H9 (cell line): Measurements from ENCODE around the gene CLDN10. TPM values are rescaled to one million over a fixed set of nuclear protein-coding genes. Genes with fewer than 3 reads are reported as not detected.

Experiments
- DNase-seq: peaks from one replicate; pipeline ENCODE4 v3.0.0-alpha.2; 2017
- H2AFZ ChIP-seq: one replicate; pipeline ENCODE4 v1.6.1; 2013; ENCODE audit warnings: mild to moderate bottlenecking, low read length, control low read depth, moderate library complexity
- H2AK5ac ChIP-seq: 2 replicates; pipeline ENCODE4 v1.6.1; 2013; ENCODE audit warnings: low read length, control low read depth, mixed read lengths; ENCODE audit not compliant: insufficient read length
- H2BK120ac ChIP-seq: one replicate; pipeline ENCODE4 v1.6.1; 2013; ENCODE audit warnings: low read depth, mild to moderate bottlenecking, low read length, control low read depth, inconsistent platforms; ENCODE audit not compliant: poor library complexity, severe bottlenecking
- H2BK12ac ChIP-seq: 2 replicates; pipeline ENCODE4 v1.6.1; 2013; ENCODE audit warnings: low read length, control low read depth, mixed read lengths, low read depth; ENCODE audit not compliant: insufficient read length
- H2BK15ac ChIP-seq: 2 replicates; pipeline ENCODE4 v1.6.1; 2013; ENCODE audit warnings: low read depth, low read length, control low read depth
- H2BK20ac ChIP-seq: one replicate; pipeline ENCODE4 v1.6.1; 2013; ENCODE audit warnings: low read depth, mild to moderate bottlenecking, low read length, control low read depth, inconsistent platforms; ENCODE audit not compliant: poor library complexity, severe bottlenecking
- H2BK5ac ChIP-seq: 2 replicates; pipeline ENCODE4 v1.6.1; 2013; ENCODE audit warnings: low read length, control low read depth, mixed read lengths; ENCODE audit not compliant: insufficient read length
- H3K14ac ChIP-seq: 2 replicates; pipeline ENCODE4 v1.6.1; 2013; ENCODE audit warnings: low read length, control low read depth; ENCODE audit not compliant: insufficient read depth
- H3K18ac ChIP-seq: 2 replicates; pipeline ENCODE4 v1.6.1; 2013; ENCODE audit warnings: low read depth, mild to moderate bottlenecking, mixed read lengths, low read length, control low read depth; ENCODE audit not compliant: insufficient read length
- H3K23ac ChIP-seq: 2 replicates; pipeline ENCODE4 v1.6.1; 2013; ENCODE audit warnings: low read length, control low read depth, mixed read lengths, low read depth; ENCODE audit not compliant: insufficient read length
- H3K23me2 ChIP-seq: 2 replicates; pipeline ENCODE4 v1.6.1; 2013; ENCODE audit warnings: low read depth, mild to moderate bottlenecking, mixed read lengths, low read length, control low read depth; ENCODE audit not compliant: insufficient read length, poor library complexity, severe bottlenecking
- H3K27ac ChIP-seq: 2 replicates; pipeline ENCODE4 v1.5.1; 2013; ENCODE audit warnings: low read length, control low read depth, mixed read lengths, low read depth; ENCODE audit not compliant: insufficient read length
- H3K27me3 ChIP-seq: 2 replicates; pipeline ENCODE4 v1.6.1; 2013; ENCODE audit warnings: low read length, control low read depth, inconsistent platforms; ENCODE audit not compliant: insufficient read depth
- H3K4ac ChIP-seq: 2 replicates; pipeline ENCODE4 v1.6.1; 2013; ENCODE audit warnings: low read depth, mild to moderate bottlenecking, control low read depth, inconsistent platforms, low read length, moderate library complexity
- H3K4me1 ChIP-seq: 2 replicates; pipeline ENCODE4 v1.6.1; 2013; ENCODE audit warnings: low read length, control low read depth, inconsistent platforms; ENCODE audit not compliant: insufficient read depth
- H3K4me2 ChIP-seq: 2 replicates; pipeline ENCODE4 v1.6.1; 2013; ENCODE audit warnings: low read length, control low read depth, mixed read lengths; ENCODE audit not compliant: insufficient read length, insufficient read depth
- H3K56ac ChIP-seq: 2 replicates; pipeline ENCODE4 v1.6.1; 2013; ENCODE audit warnings: low read depth, mild to moderate bottlenecking, mixed read lengths, low read length, control low read depth; ENCODE audit not compliant: insufficient read length
- H3K79me1 ChIP-seq: 2 replicates; pipeline ENCODE4 v1.6.1; 2013; ENCODE audit warnings: low read depth, mild to moderate bottlenecking, moderate library complexity, low read length, control low read depth, inconsistent platforms; ENCODE audit not compliant: insufficient read depth, poor library complexity, severe bottlenecking
- H3K79me2 ChIP-seq: 2 replicates; pipeline ENCODE4 v1.6.1; 2013; ENCODE audit warnings: low read length, control low read depth, inconsistent platforms; ENCODE audit not compliant: insufficient read depth
- H3K9ac ChIP-seq: 2 replicates; pipeline ENCODE4 v1.6.1; 2013; ENCODE audit warnings: low read length, control low read depth, mixed read lengths; ENCODE audit not compliant: insufficient read length; ENCODE audit errors: extremely low read depth
- H3K9me3 ChIP-seq: one replicate; pipeline ENCODE4 v1.6.1; 2013; ENCODE audit warnings: low read depth, low read length, inconsistent platforms; ENCODE audit not compliant: control insufficient read depth
- H3T11ph ChIP-seq: one replicate; pipeline ENCODE4 v1.6.1; 2013; ENCODE audit warnings: mild to moderate bottlenecking, low read length, control low read depth, inconsistent platforms
- H4K20me1 ChIP-seq: one replicate; pipeline ENCODE4 v1.6.1; 2013; ENCODE audit not compliant: control insufficient read depth, insufficient read length, insufficient read depth
- H4K5ac ChIP-seq: 2 replicates; pipeline ENCODE4 v1.6.1; 2013; ENCODE audit warnings: low read depth, mild to moderate bottlenecking, mixed read lengths, low read length, control low read depth; ENCODE audit not compliant: insufficient read length
- H4K8ac ChIP-seq: replicated peaks from 2 replicates; pipeline ENCODE4 v1.6.1; 2013; ENCODE audit warnings: low read length, control low read depth, mixed read lengths, low read depth; ENCODE audit not compliant: insufficient read length
- H4K91ac ChIP-seq: 2 replicates; pipeline ENCODE4 v1.6.1; 2013; ENCODE audit warnings: low read depth, mild to moderate bottlenecking, moderate library complexity, mixed read lengths, low read length, control low read depth; ENCODE audit not compliant: insufficient read length
- H3K27ac Mint-ChIP-seq, 3 experiments: 2 replicates in 2 of 3; 3 replicates in 1 of 3; pipeline ENCODE4 v1.8.0; 2020 to 2021; ENCODE audit warnings: mixed read lengths in 3 of 3, mild to moderate bottlenecking in 1 of 3, moderate library complexity in 1 of 3
- H3K27me3 Mint-ChIP-seq: 2 replicates; pipeline ENCODE4 v1.8.0; 2021; ENCODE audit warnings: low read depth, mild to moderate bottlenecking, moderate library complexity, mixed read lengths
- H3K36me3 Mint-ChIP-seq, 3 experiments: 2 replicates in 2 of 3; 3 replicates in 1 of 3; pipeline ENCODE4 v1.8.0; 2020 to 2021; ENCODE audit warnings: low read depth in 3 of 3, mixed read lengths in 3 of 3; ENCODE audit not compliant: insufficient read depth in 1 of 3
- H3K4me1 Mint-ChIP-seq, 2 experiments: 2 replicates each; pipeline ENCODE4 v1.8.0; 2020; ENCODE audit warnings: mixed read lengths in 2 of 2
- H3K4me3 Mint-ChIP-seq, 2 experiments: 2 replicates in 1 of 2; 3 replicates in 1 of 2; pipeline ENCODE4 v1.8.0; 2020 to 2021; ENCODE audit warnings: mild to moderate bottlenecking in 2 of 2, mixed read lengths in 2 of 2, moderate library complexity in 1 of 2
- H3K9me3 Mint-ChIP-seq, 2 experiments: 2 replicates in 1 of 2; 3 replicates in 1 of 2; pipeline ENCODE4 v1.8.0; 2020; ENCODE audit warnings: mild to moderate bottlenecking in 2 of 2, mixed read lengths in 2 of 2, moderate library complexity in 1 of 2
- CTCF ChIP-seq: fragments of 200-600 bp; sonication (generic); conservative IDR thresholded peaks from 3 replicates; pipeline ENCODE4 v1.8.0; 2021; ENCODE audit warnings: antibody characterized with exemption, mild to moderate bottlenecking
- WGBS: extraction: QIAGEN DNeasy Blood & Tissue Kit; methylation state at CpG from one replicate; pipeline ENCODE4 v1.1.7; 2013; ENCODE audit warnings: missing lambda C conversion rate, low lambda C conversion rate, mixed read lengths; ENCODE audit not compliant: insufficient read length; ENCODE audit errors: extremely low coverage; 5-methylcytosine and 5-hydroxymethylcytosine counted together
- total RNA-seq: library from RNA; stranded (reverse); gene quantifications from 2 replicates; pipeline ENCODE4 v1.2.1, GENCODE V29; 2021

Gene CLDN10
- total RNA-seq, 1 experiment from 2014 or later: 20.7 TPM

- no CpG with 5 or more reads among the region's 1 CpG for WGBS
- H3K27ac ChIP-seq: no peak overlapping the region
- Mint-ChIP-seq H3K27me3 (no peaks in the 10 kb centered on the region), H3K9me3 (no peaks in the 10 kb centered on the region), H3K27ac (no peak overlapping the region), H3K36me3 (peaks cover under 1 to 29% (median 20%) of the 10 kb centered on the region in 3 experiments; a peak in 5 of 7 replicates), H3K4me1 (no peaks in the 10 kb centered on the region), H3K4me3 (no peak overlapping the region)
- H2AFZ ChIP-seq: no peak overlapping the region
- H4K5ac ChIP-seq: no peak overlapping the region
- H3K4ac ChIP-seq: no peak overlapping the region
- H2AK5ac ChIP-seq: no peak overlapping the region
- no peaks in the 10 kb centered on the region for H3K9me3 ChIP-seq
- no peaks in the 10 kb centered on the region for H3K27me3 ChIP-seq
- no peak overlapping the region for H2BK120ac ChIP-seq
- H3K23me2 ChIP-seq: no peaks in the 10 kb centered on the region
- H3T11ph ChIP-seq: no peak overlapping the region
- H3K4me2 ChIP-seq: no peak overlapping the region
- no peak overlapping the region for H4K91ac ChIP-seq
- no peak overlapping the region for H3K9ac ChIP-seq
- no peaks in the 10 kb centered on the region for H3K4me1 ChIP-seq
- H2BK5ac ChIP-seq: no peak overlapping the region
- TF ChIP-seq CTCF: no peak
- H3K56ac ChIP-seq: no peak overlapping the region
- H4K8ac ChIP-seq: no peak overlapping the region
- H2BK15ac ChIP-seq: no peak overlapping the region
- no peak overlapping the region for H3K23ac ChIP-seq
- no peak overlapping the region for H2BK12ac ChIP-seq
- H4K20me1 ChIP-seq: no peaks in the 10 kb centered on the region
- no peak for DNase-seq
- no peak overlapping the region for H3K14ac ChIP-seq
- peaks cover 2% of the 10 kb centered on the region for H3K79me1 ChIP-seq
- H3K18ac ChIP-seq: no peak overlapping the region
- H3K79me2 ChIP-seq: no peaks in the 10 kb centered on the region; the same call in 1 of the 2 replicates
- no peak overlapping the region for H2BK20ac ChIP-seq
Measured at GRCh38 chr13:95596701-95597100, 44.2 kb downstream of the CLDN10 start.
